Activated naive CD4-positive, alpha-beta T cell treated with anti-CD3 and anti-CD28 coated beads for 36 hours (primary cell): ENCODE results near the gene TYMS. TPM values are rescaled to one million over a fixed set of nuclear protein-coding genes. Genes with fewer than 3 reads are reported as not detected.

Experiments
- CTCF ChIA-PET: fragments of 350-600 bp; sonication (Branson Sonifier 250); formaldehyde crosslinking; loops from one replicate; lab custom pipeline; 2021; ENCODE audit warnings: antibody characterized with exemption; lab: Charles Lee
- DNase-seq: peaks from one replicate; pipeline ENCODE4 v3.0.0-alpha.2; 2020
- H3K27ac Mint-ChIP-seq: one replicate; pipeline ENCODE4 v1.8.0; 2021; ENCODE audit warnings: mild to moderate bottlenecking, mixed read lengths
- H3K27me3 Mint-ChIP-seq: one replicate; pipeline ENCODE4 v1.8.0; 2021; ENCODE audit warnings: low read depth, mixed read lengths
- H3K36me3 Mint-ChIP-seq: one replicate; pipeline ENCODE4 v1.8.0; 2021; ENCODE audit warnings: low read depth, mixed read lengths
- H3K4me1 Mint-ChIP-seq: one replicate; pipeline ENCODE4 v1.8.0; 2021; ENCODE audit warnings: low read depth, mixed read lengths
- H3K4me3 Mint-ChIP-seq: one replicate; pipeline ENCODE4 v1.8.0; 2021; ENCODE audit warnings: mild to moderate bottlenecking, moderate library complexity, mixed read lengths
- H3K9me3 Mint-ChIP-seq: one replicate; pipeline ENCODE4 v1.8.0; 2021; ENCODE audit warnings: mixed read lengths
- intact Hi-C: fragments of 100-400 bp; cut with micrococcal nuclease; formaldehyde crosslinking; loops from one replicate; pipeline ENCODE4 v1.15.1; 2023
- total RNA-seq, 2 experiments: library from RNA; stranded (reverse); gene quantifications; one replicate each; pipeline ENCODE4 v1.2.3, GENCODE V29; 2021

Gene TYMS
- total RNA-seq = 100 to 1,000 TPM; 315 to 325 TPM

- H3K27me3 Mint-ChIP-seq = peaks cover 29% of the 10 kb centered on the region
- H3K36me3 Mint-ChIP-seq = peaks cover 48% of the 10 kb centered on the region
- H3K9me3 Mint-ChIP-seq = peaks cover 8% of the 10 kb centered on the region
- peak within 1 kb of the TSS; percentile 93 for H3K4me3 Mint-ChIP-seq
- intact Hi-C loops = loop anchor here (1.0 kb wide), 1 partner anchor 156 kb away; no protein-coding TSS in a partner anchor
- CTCF ChIA-PET = interaction anchor here (0.5 to 1.4 kb wide), 9 partner anchors 18 to 178 kb away, joined by 3 to 8 read pairs (median 3); no protein-coding TSS in a partner anchor
- peak; percentile 61 for DNase-seq
- H3K4me1 Mint-ChIP-seq = peaks cover 14% of the 10 kb centered on the region
- peak within 1 kb of the TSS; percentile 87 for H3K27ac Mint-ChIP-seq
Observed at GRCh38 chr18:657311-658000, at the start of gene TYMS. TSS of gene TYMS (plus strand) at chr18:657653. CDS start at chr18:657743, 90 bp downstream.

- Mint-ChIP-seq H3K9me3 (no peaks in the 10 kb centered on the region), H3K36me3 (no peaks in the 10 kb centered on the region), H3K4me3 (no peak overlapping the region), H3K27ac (no peak overlapping the region), H3K4me1 (no peaks in the 10 kb centered on the region), H3K27me3 (peaks cover 8% of the 10 kb centered on the region)
- intact Hi-C loops = no loop called here
- CTCF ChIA-PET = interaction anchor here (0.5 kb wide), 1 partner anchor 49 kb away, joined by 4 read pairs; no protein-coding TSS in a partner anchor
- DNase-seq = no peak
Observed at GRCh38 chr18:607930-608329, 49.5 kb upstream of the TYMS start.

GRCh38 chr18:610214-610928 lies 47.1 kb upstream of the TYMS start:
- peaks cover 5% of the 10 kb centered on the region for H3K27me3 Mint-ChIP-seq
- intact Hi-C loops = no loop called here
- H3K9me3 Mint-ChIP-seq = no peaks in the 10 kb centered on the region
- H3K36me3 Mint-ChIP-seq = no peaks in the 10 kb centered on the region
- no peak for DNase-seq
- CTCF ChIA-PET = interaction anchor here (0.7 kb wide), 1 partner anchor 17 kb away, joined by 3 read pairs; no protein-coding TSS in a partner anchor
- H3K4me3 Mint-ChIP-seq = no peak overlapping the region
- H3K27ac Mint-ChIP-seq = no peak overlapping the region
- H3K4me1 Mint-ChIP-seq = no peaks in the 10 kb centered on the region

GRCh38 chr18:612156-612555 lies 45.3 kb upstream of the TYMS start:
- H3K27ac Mint-ChIP-seq = no peak overlapping the region
- no peak overlapping the region for H3K4me3 Mint-ChIP-seq
- intact Hi-C loops = no loop called here

GRCh38 chr18:614193-614592 lies 43.3 kb upstream of the TYMS start:
- intact Hi-C loops = no loop called here
- no peaks in the 10 kb centered on the region for H3K27me3 Mint-ChIP-seq
- H3K27ac Mint-ChIP-seq = no peak overlapping the region
- CTCF ChIA-PET = interaction anchor here (0.6 to 3.0 kb wide), 2 partner anchors 10 to 177 kb away, joined by 7 to 15 read pairs; no protein-coding TSS in a partner anchor
- DNase-seq = no peak
- no peaks in the 10 kb centered on the region for H3K9me3 Mint-ChIP-seq
- H3K4me1 Mint-ChIP-seq = no peaks in the 10 kb centered on the region
- H3K36me3 Mint-ChIP-seq = no peaks in the 10 kb centered on the region
- H3K4me3 Mint-ChIP-seq = no peak overlapping the region

More at GRCh38 chr18:612156-612555, 45.3 kb upstream of the TYMS start:
- CTCF ChIA-PET = interaction anchor here (3.0 kb wide), 1 partner anchor 12 kb away, joined by 15 read pairs; no protein-coding TSS in a partner anchor
- no peak for DNase-seq
- H3K9me3 Mint-ChIP-seq = no peaks in the 10 kb centered on the region
- H3K27me3 Mint-ChIP-seq = no peaks in the 10 kb centered on the region
- H3K36me3 Mint-ChIP-seq = no peaks in the 10 kb centered on the region
- no peaks in the 10 kb centered on the region for H3K4me1 Mint-ChIP-seq

- H3K36me3 Mint-ChIP-seq = no peaks in the 10 kb centered on the region
- no peaks in the 10 kb centered on the region for H3K9me3 Mint-ChIP-seq
- DNase-seq = no peak
- H3K27ac Mint-ChIP-seq = no peak overlapping the region
- CTCF ChIA-PET = interaction anchor here (1.0 to 1.3 kb wide), 2 partner anchors 9 to 39 kb away, joined by 3 to 6 read pairs; no protein-coding TSS in a partner anchor
- no peak overlapping the region for H3K4me3 Mint-ChIP-seq
- H3K27me3 Mint-ChIP-seq = no peaks in the 10 kb centered on the region
- intact Hi-C loops = no loop called here
- H3K4me1 Mint-ChIP-seq = no peaks in the 10 kb centered on the region
Observed at GRCh38 chr18:615092-615521, 42.3 kb upstream of the TYMS start.

GRCh38 chr18:615773-616172 lies 41.7 kb upstream of the TYMS start:
- Mint-ChIP-seq H3K4me1 (no peaks in the 10 kb centered on the region), H3K27me3 (no peaks in the 10 kb centered on the region), H3K4me3 (no peak overlapping the region), H3K9me3 (no peaks in the 10 kb centered on the region), H3K36me3 (no peaks in the 10 kb centered on the region), H3K27ac (no peak overlapping the region)
- no peak for DNase-seq
- intact Hi-C loops = loop anchor here (1.0 to 2.0 kb wide), 3 partner anchors 18 to 505 kb away; no protein-coding TSS in a partner anchor
- CTCF ChIA-PET = interaction anchor here (0.8 to 1.3 kb wide), 4 partner anchors 9 to 38 kb away, joined by 3 to 6 read pairs (median 3); no protein-coding TSS in a partner anchor

- peak; percentile 8 for DNase-seq
- no peak overlapping the region for H3K4me3 Mint-ChIP-seq
- CTCF ChIA-PET = interaction anchor here (1.0 to 1.3 kb wide), 2 partner anchors 8 to 11 kb away, joined by 3 to 6 read pairs; no protein-coding TSS in a partner anchor
- no peaks in the 10 kb centered on the region for H3K9me3 Mint-ChIP-seq
- H3K36me3 Mint-ChIP-seq = no peaks in the 10 kb centered on the region
- H3K4me1 Mint-ChIP-seq = no peaks in the 10 kb centered on the region
- intact Hi-C loops = loop anchor here (1.0 to 2.0 kb wide), 3 partner anchors 19 to 506 kb away; no protein-coding TSS in a partner anchor
- H3K27ac Mint-ChIP-seq = no peak overlapping the region
- H3K27me3 Mint-ChIP-seq = no peaks in the 10 kb centered on the region
Observed at GRCh38 chr18:616380-616995, 41.0 kb upstream of the TYMS start.

GRCh38 chr18:617970-618504 lies 39.4 kb upstream of the TYMS start:
- DNase-seq = no peak
- Mint-ChIP-seq H3K27me3 (no peaks in the 10 kb centered on the region), H3K9me3 (no peaks in the 10 kb centered on the region), H3K4me3 (no peak overlapping the region), H3K27ac (no peak overlapping the region), H3K36me3 (no peaks in the 10 kb centered on the region), H3K4me1 (no peaks in the 10 kb centered on the region)
- intact Hi-C loops = loop anchor here (2.0 kb wide), 1 partner anchor 507 kb away; no protein-coding TSS in a partner anchor
- CTCF ChIA-PET = interaction anchor here (0.6 to 1.2 kb wide), 4 partner anchors 10 to 221 kb away, joined by 3 read pairs; no protein-coding TSS in a partner anchor

GRCh38 chr18:618618-619017 lies 38.8 kb upstream of the TYMS start:
- no peak for DNase-seq
- CTCF ChIA-PET = interaction anchor here (0.5 to 1.2 kb wide), 5 partner anchors 10 to 221 kb away, joined by 3 read pairs; no protein-coding TSS in a partner anchor
- H3K27me3 Mint-ChIP-seq = no peaks in the 10 kb centered on the region
- H3K27ac Mint-ChIP-seq = no peak overlapping the region
- no peaks in the 10 kb centered on the region for H3K36me3 Mint-ChIP-seq
- H3K9me3 Mint-ChIP-seq = no peaks in the 10 kb centered on the region
- H3K4me3 Mint-ChIP-seq = no peak overlapping the region
- no peaks in the 10 kb centered on the region for H3K4me1 Mint-ChIP-seq
- intact Hi-C loops = no loop called here

GRCh38 chr18:621291-622043 lies 36.0 kb upstream of the TYMS start:
- CTCF ChIA-PET = interaction anchor here (0.6 to 1.1 kb wide), 5 partner anchors 35 to 220 kb away, joined by 3 to 4 read pairs (median 3); no protein-coding TSS in a partner anchor
- H3K27me3 Mint-ChIP-seq = no peaks in the 10 kb centered on the region

More at GRCh38 chr18:621291-622043, 36.0 kb upstream of the TYMS start:
- H3K27ac Mint-ChIP-seq = no peak overlapping the region
- intact Hi-C loops = no loop called here
- H3K9me3 Mint-ChIP-seq = no peaks in the 10 kb centered on the region
- H3K4me1 Mint-ChIP-seq = no peaks in the 10 kb centered on the region
- no peak for DNase-seq
- H3K4me3 Mint-ChIP-seq = no peak overlapping the region
- no peaks in the 10 kb centered on the region for H3K36me3 Mint-ChIP-seq
